Thyroid gland (tissue), 4 donors: ENCODE measurements around the gene KCNK1. TPM values are rescaled to one million over a fixed set of nuclear protein-coding genes. Genes with fewer than 3 reads are reported as not detected.

ENCODE experiments used
- DNase-seq, 2 donors: peaks; one replicate each; pipeline ENCODE4 v3.0.0-alpha.2; 2019
- H3K27ac ChIP-seq, 3 donors: fragments of 200-600 bp; sonication (generic); 1 replicate in 2 of 3; 2 replicates in 1 of 3; pipeline ENCODE4 v1.5.1; 2016 to 2019; ENCODE audit warnings: mild to moderate bottlenecking in 1 of 3, moderate library complexity in 1 of 3
- H3K27me3 ChIP-seq: fragments of 200-600 bp; sonication (generic); one replicate; pipeline ENCODE4 v1.5.1; 2019
- H3K36me3 ChIP-seq, 2 donors: fragments of 200-600 bp; sonication (generic); one replicate each; pipeline ENCODE4 v1.5.1; 2016 to 2019
- H3K4me1 ChIP-seq, 2 donors: fragments of 200-600 bp; sonication (generic); one replicate each; pipeline ENCODE4 v1.5.1; 2017 to 2019
- H3K4me3 ChIP-seq, 3 donors: fragments of 200-600 bp; sonication (generic); replicated peaks in 1 of 3; 1 replicate in 2 of 3; 2 replicates in 1 of 3; pipeline ENCODE4 v1.5.1; 2016; ENCODE audit warnings: mild to moderate bottlenecking in 1 of 3
- H3K9me3 ChIP-seq: fragments of 200-600 bp; sonication (generic); one replicate; pipeline ENCODE4 v1.5.1; 2017
- CTCF ChIP-seq, 6 experiments: fragments of 200-600 bp in 3 of 6; fragments of 450-650 bp in 3 of 6; sonication (generic) in 3 of 6; IDR thresholded peaks; one replicate each; pipeline ENCODE4 v1.5.1; 2016 to 2019; ENCODE audit warnings: antibody characterized with exemption in 6 of 6, mild to moderate bottlenecking in 2 of 6, inconsistent platforms in 1 of 6, moderate library complexity in 1 of 6
- POLR2A ChIP-seq, 2 donors: fragments of 450-650 bp; IDR thresholded peaks; one replicate each; pipeline ENCODE4 v1.6.1; 2017; ENCODE audit warnings: antibody characterized with exemption in 2 of 2, mild to moderate bottlenecking in 2 of 2, moderate library complexity in 1 of 2
- WGBS, 2 donors: methylation state at CpG; one replicate each; pipeline ENCODE4 v1.1.5; 2017; 5-methylcytosine and 5-hydroxymethylcytosine counted together
- intact Hi-C: fragments of 100-400 bp; cut with DNase I; formaldehyde crosslinking; loops from one replicate; pipeline ENCODE4 v1.15.1; 2023
- total RNA-seq, 4 donors: library from RNA; depleted of rRNA; stranded (reverse); fragments of >200 nt; gene quantifications; one replicate each; pipeline ENCODE4 v1.2.3, GENCODE V29; 2016

KCNK1 gene
- total RNA-seq, 4 donors from 2014 or later = 6.7 to 8.3 (median 7.6) TPM

DNA sequence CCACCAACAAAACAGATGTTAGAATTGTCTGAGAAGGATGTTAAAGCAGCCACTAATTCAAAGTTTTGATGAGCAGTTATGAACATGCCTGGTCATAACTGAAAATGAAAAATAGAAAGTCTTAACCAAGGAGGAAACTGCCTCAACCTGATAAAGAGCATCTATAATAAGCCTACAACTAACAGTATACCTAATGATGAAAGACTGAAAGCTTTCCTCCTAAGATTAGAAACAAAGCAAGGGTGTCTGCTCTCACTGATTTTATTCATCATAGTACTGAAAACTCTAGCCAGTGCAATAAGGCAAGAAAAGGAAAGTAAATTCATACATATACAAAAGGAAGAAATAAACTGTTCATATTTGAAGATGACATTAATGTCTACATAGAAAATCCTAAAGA is 82.0 kb downstream of the KCNK1 start:
- intact Hi-C loops = no loop called here
- no peak for TF ChIP-seq POLR2A (IDR thresholded peaks at IDR 0.05)
- TF ChIP-seq CTCF (IDR thresholded peaks at IDR 0.05) = no peak
- H3K27ac ChIP-seq = no peak overlapping the region
- no peak overlapping the region for H3K4me3 ChIP-seq
- DNase-seq = no peak
- no peaks in the 10 kb centered on the region for H3K27me3 ChIP-seq
- H3K4me1 ChIP-seq = no peaks in the 10 kb centered on the region
- no peaks in the 10 kb centered on the region for H3K36me3 ChIP-seq
- no peaks in the 10 kb centered on the region for H3K9me3 ChIP-seq

GRCh38 chr1:233700338-233700737 is 86.4 kb downstream of the KCNK1 start:
- no peak for TF ChIP-seq POLR2A (IDR thresholded peaks at IDR 0.05)
- no peak for TF ChIP-seq CTCF (IDR thresholded peaks at IDR 0.05)
- no peak for DNase-seq
- no peaks in the 10 kb centered on the region for H3K36me3 ChIP-seq
- WGBS, 2 donors = 83 to 87% methylated on average over 2 of the region's 2 CpGs
- H3K27ac ChIP-seq = no peak overlapping the region
- H3K27me3 ChIP-seq = no peaks in the 10 kb centered on the region
- no peaks in the 10 kb centered on the region for H3K9me3 ChIP-seq
- H3K4me1 ChIP-seq = no peaks in the 10 kb centered on the region
- H3K4me3 ChIP-seq = no peak overlapping the region
- intact Hi-C loops = no loop called here

DNA sequence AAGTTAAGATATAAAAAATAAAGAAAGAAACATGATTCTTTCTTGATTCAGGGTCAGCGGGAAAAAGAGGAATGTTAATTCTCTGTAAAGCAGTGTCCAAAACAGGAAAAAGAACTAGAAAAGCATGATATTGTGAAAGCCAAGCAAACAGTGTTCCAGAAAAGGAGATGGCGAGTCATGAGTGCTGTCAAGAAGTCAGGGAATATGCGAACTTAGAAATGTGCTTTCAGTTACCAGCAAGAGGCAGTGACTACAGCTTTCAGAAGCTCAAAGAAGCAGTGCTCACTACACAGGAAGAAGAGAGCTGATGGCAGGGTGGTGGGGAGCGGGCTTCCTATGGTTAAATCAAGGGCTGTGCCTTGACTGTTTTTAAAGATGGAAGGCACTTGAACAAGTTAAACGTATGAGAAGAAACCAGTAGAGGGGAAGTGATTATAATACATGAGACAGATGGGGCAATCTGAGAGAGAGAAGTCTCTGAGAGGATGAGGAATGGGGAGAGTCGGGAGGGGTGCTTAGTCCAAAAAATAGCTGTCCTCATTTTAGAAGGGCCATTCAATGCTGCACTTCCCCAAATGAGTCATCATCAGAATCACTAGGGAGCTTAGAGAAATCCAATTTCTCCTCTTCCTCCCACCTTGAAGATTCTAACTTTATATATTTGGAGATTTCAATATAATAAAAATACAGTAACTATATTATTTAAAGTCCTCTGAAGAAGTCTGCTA is 90.4 kb downstream of the KCNK1 start:
- WGBS, 2 donors = 65 to 67% methylated on average over 6 of the region's 6 CpGs

GRCh38 chr1:233704898-233705723 is 91.2 kb downstream of the KCNK1 start:
- WGBS, 2 donors = 85 to 91% methylated on average over 3 of the region's 3 CpGs
- DNase-seq = no peak
- Histone ChIP-seq H3K27me3 (no peaks in the 10 kb centered on the region), H3K27ac (no peak overlapping the region), H3K9me3 (no peaks in the 10 kb centered on the region), H3K4me3 (no peak overlapping the region), H3K36me3 (no peaks in the 10 kb centered on the region), H3K4me1 (no peaks in the 10 kb centered on the region)
- no peak for TF ChIP-seq POLR2A (IDR thresholded peaks at IDR 0.05)
- TF ChIP-seq CTCF (IDR thresholded peaks at IDR 0.05) = no peak
- intact Hi-C loops = no loop called here

More for the DNA sequence above, 90.4 kb downstream of the KCNK1 start:
- no peak overlapping the region for H3K27ac ChIP-seq
- H3K9me3 ChIP-seq = no peaks in the 10 kb centered on the region
- H3K4me3 ChIP-seq = no peak overlapping the region
- intact Hi-C loops = no loop called here
- DNase-seq = no peak
- TF ChIP-seq CTCF (IDR thresholded peaks at IDR 0.05) (no peak), POLR2A (IDR thresholded peaks at IDR 0.05) (no peak)
- no peaks in the 10 kb centered on the region for H3K36me3 ChIP-seq
- H3K27me3 ChIP-seq = no peaks in the 10 kb centered on the region
- no peaks in the 10 kb centered on the region for H3K4me1 ChIP-seq
